GM03348 (cell line): Measurements from ENCODE around the gene ENGASE.

Source experiments
- DNase-seq: peaks from one replicate; pipeline ENCODE4 v3.0.0; 2012; ENCODE audit warnings: low spot score

Gene ENGASE

GRCh38 chr17:79115487-79115886 lies 40.9 kb downstream of the ENGASE start:
- no peak for DNase-seq

- no peak for DNase-seq
Measured at GRCh38 chr17:79116575-79117368, 42.1 kb downstream of the ENGASE start.

GRCh38 chr17:79117905-79118487 lies 43.4 kb downstream of the ENGASE start:
- no peak for DNase-seq

- no peak for DNase-seq
Measured at GRCh38 chr17:79118924-79119323, 44.3 kb downstream of the ENGASE start.

- no peak for DNase-seq
Measured at GRCh38 chr17:79120259-79120658, 45.6 kb downstream of the ENGASE start.

GRCh38 chr17:79123988-79124387 lies 49.4 kb downstream of the ENGASE start:
- no peak for DNase-seq

GRCh38 chr17:79124513-79125209 lies 50.0 kb downstream of the ENGASE start:
- DNase-seq: no peak

GRCh38 chr17:79125503-79125902 lies 50.9 kb downstream of the ENGASE start:
- no peak for DNase-seq

- DNase-seq: no peak
Measured at GRCh38 chr17:79126139-79126538, 51.5 kb downstream of the ENGASE start.

- DNase-seq: no peak
Measured at GRCh38 chr17:79127534-79128135, 53.0 kb downstream of the ENGASE start.

- DNase-seq: no peak
Measured at GRCh38 chr17:79129523-79129922, 54.9 kb downstream of the ENGASE start.

GRCh38 chr17:79130536-79131273 lies 56.1 kb downstream of the ENGASE start:
- DNase-seq: no peak

GRCh38 chr17:79131274-79131635 lies 56.6 kb downstream of the ENGASE start:
- DNase-seq: no peak

GRCh38 chr17:79131701-79132100 lies 57.1 kb downstream of the ENGASE start:
- no peak for DNase-seq

GRCh38 chr17:79132271-79133064 lies 57.8 kb downstream of the ENGASE start:
- DNase-seq: no peak

- DNase-seq: no peak
Measured at GRCh38 chr17:79133214-79133613, 58.6 kb downstream of the ENGASE start.

- no peak for DNase-seq
Measured at GRCh38 chr17:79133985-79134384, 59.4 kb downstream of the ENGASE start.

- no peak for DNase-seq
Measured at GRCh38 chr17:79135011-79135410, 60.4 kb downstream of the ENGASE start.

GRCh38 chr17:79135628-79136405 lies 61.2 kb downstream of the ENGASE start:
- no peak for DNase-seq
